Thoracic aorta (tissue), 2 donors: ENCODE data around the gene TRIM47. TPM values are rescaled to one million over a fixed set of nuclear protein-coding genes. Genes with fewer than 3 reads are reported as not detected.

Source experiments
- ATAC-seq: fragments of 150-250 bp; one replicate; pipeline ENCODE4 v1.8.0; 2017; ENCODE audit warnings: low read depth; ENCODE audit not compliant: insufficient number of reproducible peaks, low FRiP score
- DNase-seq: peaks from one replicate; pipeline ENCODE4 v3.0.0-alpha.2; 2020; ENCODE audit warnings: low spot score
- H3K27ac ChIP-seq, 2 donors: fragments of 200-600 bp; sonication (generic); 1 replicate in 1 of 2; 2 replicates in 1 of 2; pipeline ENCODE4 v1.5.1; 2016; ENCODE audit warnings: mild to moderate bottlenecking in 2 of 2, moderate library complexity in 2 of 2
- H3K27me3 ChIP-seq: fragments of 200-600 bp; sonication (generic); replicated peaks from 2 replicates; pipeline ENCODE4 v1.6.0; 2016; ENCODE audit warnings: mild to moderate bottlenecking; ENCODE audit not compliant: insufficient read depth
- H3K36me3 ChIP-seq: fragments of 200-600 bp; sonication (generic); one replicate; pipeline ENCODE4 v1.5.1; 2016
- H3K4me1 ChIP-seq, 2 donors: fragments of 200-600 bp; sonication (generic); 1 replicate in 1 of 2; 2 replicates in 1 of 2; pipeline versions ENCODE4 v1.5.1 to v1.6.0; 2016; ENCODE audit warnings: low read depth in 2 of 2, mild to moderate bottlenecking in 1 of 2; ENCODE audit not compliant: control insufficient read depth in 1 of 2
- H3K4me3 ChIP-seq: fragments of 200-600 bp; sonication (generic); 2 replicates; pipeline ENCODE4 v1.5.1; 2016; ENCODE audit warnings: mild to moderate bottlenecking
- H3K9me3 ChIP-seq: fragments of 200-600 bp; sonication (generic); 2 replicates; pipeline ENCODE4 v1.5.1; 2016
- total RNA-seq, 2 donors: library from RNA; depleted of rRNA; stranded (reverse); fragments of >200 nt; gene quantifications; one replicate each; pipeline versions ENCODE4 v1.1.0 to v1.2.3, GENCODE V29; 2016
- TF ChIP-seq, protein P1 (sequence below): fragments of 200-600 bp; sonication (generic); IDR thresholded peaks from one replicate; pipeline ENCODE4 v1.5.1; 2019; ENCODE audit warnings: antibody characterized with exemption

TRIM47 gene
- total RNA-seq, 2 donors from 2014 or later, result 58.9 to 94.0 TPM

- ATAC-seq, result no peak
- no peak for DNase-seq
- Histone ChIP-seq H3K4me1 (peaks cover 6 to 7% of the 10 kb centered on the region in 2 donors), H3K36me3 (peaks cover 7% of the 10 kb centered on the region), H3K27ac (no peak overlapping the region), H3K4me3 (no peak overlapping the region), H3K27me3 (no peaks in the 10 kb centered on the region), H3K9me3 (no peaks in the 10 kb centered on the region)
- TF ChIP-seq, protein P1, sequence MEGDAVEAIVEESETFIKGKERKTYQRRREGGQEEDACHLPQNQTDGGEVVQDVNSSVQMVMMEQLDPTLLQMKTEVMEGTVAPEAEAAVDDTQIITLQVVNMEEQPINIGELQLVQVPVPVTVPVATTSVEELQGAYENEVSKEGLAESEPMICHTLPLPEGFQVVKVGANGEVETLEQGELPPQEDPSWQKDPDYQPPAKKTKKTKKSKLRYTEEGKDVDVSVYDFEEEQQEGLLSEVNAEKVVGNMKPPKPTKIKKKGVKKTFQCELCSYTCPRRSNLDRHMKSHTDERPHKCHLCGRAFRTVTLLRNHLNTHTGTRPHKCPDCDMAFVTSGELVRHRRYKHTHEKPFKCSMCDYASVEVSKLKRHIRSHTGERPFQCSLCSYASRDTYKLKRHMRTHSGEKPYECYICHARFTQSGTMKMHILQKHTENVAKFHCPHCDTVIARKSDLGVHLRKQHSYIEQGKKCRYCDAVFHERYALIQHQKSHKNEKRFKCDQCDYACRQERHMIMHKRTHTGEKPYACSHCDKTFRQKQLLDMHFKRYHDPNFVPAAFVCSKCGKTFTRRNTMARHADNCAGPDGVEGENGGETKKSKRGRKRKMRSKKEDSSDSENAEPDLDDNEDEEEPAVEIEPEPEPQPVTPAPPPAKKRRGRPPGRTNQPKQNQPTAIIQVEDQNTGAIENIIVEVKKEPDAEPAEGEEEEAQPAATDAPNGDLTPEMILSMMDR, result no peak
Observed at GRCh38 chr17:75906143-75906884, 27.9 kb upstream of the TRIM47 start.

GRCh38 chr17:75904749-75905521, 26.6 kb upstream of the TRIM47 start, which contains the start of gene MRPL38:
Gene MRPL38, minus strand, starts transcription at chr17:75904884. Its CDS starts 9 bp downstream, at chr17:75904875.
- TF ChIP-seq, protein P1, result peak; percentile 98
- no peaks in the 10 kb centered on the region for H3K9me3 ChIP-seq
- peaks cover 17% of the 10 kb centered on the region for H3K36me3 ChIP-seq
- H3K4me1 ChIP-seq, result peaks cover 6 to 7% of the 10 kb centered on the region in 2 donors
- DNase-seq (peak; percentile 62), ATAC-seq (peak; percentile 83)
- H3K27me3 ChIP-seq, result no peaks in the 10 kb centered on the region
- H3K4me3 ChIP-seq, result peak within 1 kb of the TSS; percentile 89
- H3K27ac ChIP-seq, result peak within 1 kb of the TSS; percentile 91 to 95

- no peaks in the 10 kb centered on the region for H3K9me3 ChIP-seq
- H3K36me3 ChIP-seq, result peaks cover 32% of the 10 kb centered on the region
- no peak overlapping the region for H3K4me3 ChIP-seq
- peaks cover 6 to 12% of the 10 kb centered on the region in 2 donors for H3K4me1 ChIP-seq
- H3K27me3 ChIP-seq, result no peaks in the 10 kb centered on the region
- no peak for ATAC-seq
- no peak overlapping the region for H3K27ac ChIP-seq
- TF ChIP-seq, protein P1, result no peak
- no peak for DNase-seq
Observed at GRCh38 chr17:75902406-75902805, 24.0 kb upstream of the TRIM47 start.

DNA sequence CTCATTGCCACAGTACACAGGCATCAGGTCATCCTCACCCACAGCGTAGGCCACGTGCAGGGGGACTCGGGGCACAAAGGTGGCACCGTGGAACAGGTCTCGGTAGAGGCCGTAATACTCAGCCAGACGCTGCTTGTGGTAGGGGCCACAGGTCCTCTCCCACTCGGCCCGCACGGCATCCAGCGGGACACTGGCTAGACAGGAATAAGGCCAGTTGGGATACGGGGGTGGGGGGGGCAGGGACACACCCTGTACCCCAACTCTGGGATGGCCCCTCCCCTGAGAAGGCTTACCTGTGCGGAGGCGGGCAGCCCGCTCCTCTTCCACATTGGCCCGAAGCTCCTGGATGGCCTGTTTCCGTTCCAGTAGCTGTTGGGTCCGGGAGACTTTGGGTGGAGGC, 23.3 kb upstream of the TRIM47 start:
- peaks cover 32% of the 10 kb centered on the region for H3K36me3 ChIP-seq

More for the DNA sequence above, 23.3 kb upstream of the TRIM47 start:
- TF ChIP-seq, protein P1, result no peak
- ATAC-seq (no peak), DNase-seq (no peak)
- Histone ChIP-seq H3K27me3 (no peaks in the 10 kb centered on the region), H3K27ac (no peak overlapping the region), H3K4me3 (no peak overlapping the region), H3K9me3 (no peaks in the 10 kb centered on the region), H3K4me1 (peaks cover 6 to 16% of the 10 kb centered on the region in 2 donors)
